ENCODE data around the gene ARMC6. TPM values are rescaled to one million over a fixed set of nuclear protein-coding genes. Genes with fewer than 3 reads are reported as not detected.

The ARMC6 gene
- total RNA-seq, 1 experiment from 2014 or later = 66.5 TPM

DNA sequence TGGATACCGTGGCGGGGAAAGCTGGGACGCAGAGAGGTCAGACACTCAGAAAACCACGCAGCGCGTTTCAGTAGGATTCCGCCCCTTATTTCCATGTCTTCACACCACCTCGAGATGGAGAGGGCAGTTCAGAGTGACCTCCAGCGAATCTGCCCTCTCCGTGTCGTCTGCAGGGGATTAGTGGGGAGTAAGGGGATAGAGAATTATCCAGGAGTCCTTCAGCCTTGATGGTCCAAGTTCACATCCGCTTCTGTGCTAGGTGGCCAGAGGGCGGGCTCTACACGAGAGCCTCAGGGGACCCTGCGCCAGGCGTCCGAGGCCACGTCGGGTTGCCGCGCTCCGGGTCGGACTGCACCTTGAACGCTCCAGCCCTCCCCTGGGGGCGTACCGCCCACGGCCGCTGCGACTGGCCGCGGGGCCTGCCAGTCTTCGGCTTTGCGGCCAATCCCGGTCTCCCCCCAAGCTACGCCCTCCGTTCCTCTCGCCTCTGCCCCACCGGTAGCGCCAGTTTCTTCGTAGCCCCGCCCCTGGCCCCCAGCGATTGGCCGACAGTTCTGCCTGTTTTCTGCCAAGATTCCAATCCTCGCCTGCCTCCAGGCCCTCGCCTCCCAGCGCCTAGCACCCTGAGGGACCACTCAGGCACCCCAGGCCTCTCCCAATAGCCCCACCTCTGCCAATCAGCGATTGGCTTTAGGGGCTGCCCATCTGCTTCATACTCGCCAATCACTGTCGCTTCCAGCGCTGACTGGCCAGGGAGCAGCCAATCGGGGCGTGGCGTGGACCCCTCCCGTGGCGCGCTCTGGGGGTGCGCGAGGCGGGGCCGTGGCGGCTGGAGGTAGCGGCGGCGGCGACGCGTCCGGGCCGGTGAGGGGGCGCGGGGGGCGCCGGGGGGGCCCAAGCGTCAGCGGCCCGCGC lies 30.0 kb downstream of the ARMC6 start, which contains the start of gene SLC25A42:
Gene SLC25A42, plus strand, starts transcription at position 812 of the 915 bp plus-strand sequence. CDS start 32,131 bp downstream, outside the sequence.
- H2AFZ ChIP-seq (ENCODE audit: low read length) = no peak within 1 kb of the TSS
- no peak within 1 kb of the TSS for H2BK20ac ChIP-seq (ENCODE audit: low read depth, low read length, poor library complexity, severe bottlenecking)
- H3K36me3 Mint-ChIP-seq (ENCODE audit: insufficient read depth in 1 of 3, low read depth in 3 of 3) = peaks cover 8 to 23% (median 8%) of the 10 kb centered on the region in 3 experiments; a peak in 6 of 7 replicates
- H3T11ph ChIP-seq (ENCODE audit: low read length) = no peak within 1 kb of the TSS
- peak; percentile 100 for DNase-seq
- H3K14ac ChIP-seq (ENCODE audit: insufficient read depth, low read length) = peak within 1 kb of the TSS; percentile 13; the same call in 1 of the 2 replicates
- no peaks in the 10 kb centered on the region for H3K9me3 ChIP-seq (ENCODE audit: control insufficient read depth, low read depth, low read length)
- no peaks in the 10 kb centered on the region; a peak in 1 of 5 replicates for H3K9me3 Mint-ChIP-seq
- H3K18ac ChIP-seq (ENCODE audit: insufficient read length, low read depth, low read length) = peak within 1 kb of the TSS; percentile 1
- H2BK120ac ChIP-seq (ENCODE audit: low read depth, low read length, poor library complexity, severe bottlenecking) = no peak within 1 kb of the TSS
- H3K27me3 Mint-ChIP-seq (ENCODE audit: low read depth) = peaks cover 44% of the 10 kb centered on the region
- peaks cover 4% of the 10 kb centered on the region for H3K23me2 ChIP-seq (ENCODE audit: insufficient read length, low read depth, low read length, poor library complexity, severe bottlenecking)
- peaks cover 3% of the 10 kb centered on the region; the same call in 1 of the 2 replicates for H3K4me1 ChIP-seq (ENCODE audit: insufficient read depth, low read length)
- peak within 1 kb of the TSS; percentile 15 for H3K9ac ChIP-seq (ENCODE audit: extremely low read depth, insufficient read length, low read length)
- H3K23ac ChIP-seq (ENCODE audit: insufficient read length, low read depth, low read length) = no peak within 1 kb of the TSS
- H3K27ac Mint-ChIP-seq = peak within 1 kb of the TSS; percentile 44 to 82 (median 59); a peak in 3 of 7 replicates
- no peak within 1 kb of the TSS for H2BK5ac ChIP-seq (ENCODE audit: insufficient read length, low read length)
- no peak within 1 kb of the TSS for H4K8ac ChIP-seq (replicated peaks; ENCODE audit: insufficient read length, low read depth, low read length)
- no peak within 1 kb of the TSS for H2BK15ac ChIP-seq (ENCODE audit: low read depth, low read length)
- peaks cover 11% of the 10 kb centered on the region; the same call in 1 of the 2 replicates for H3K27me3 ChIP-seq (ENCODE audit: insufficient read depth, low read length)
- no peaks in the 10 kb centered on the region for H3K79me1 ChIP-seq (ENCODE audit: insufficient read depth, low read depth, low read length, poor library complexity, severe bottlenecking)
- no peak within 1 kb of the TSS for H2BK12ac ChIP-seq (ENCODE audit: insufficient read length, low read depth, low read length)
- H4K91ac ChIP-seq (ENCODE audit: insufficient read length, low read depth, low read length) = no peak within 1 kb of the TSS
- H3K4me2 ChIP-seq (ENCODE audit: insufficient read depth, insufficient read length, low read length) = peak within 1 kb of the TSS; percentile 51
- no CpG with 5 or more reads among the region's 77 CpGs for WGBS (ENCODE audit: extremely low coverage, insufficient read length, low lambda C conversion rate)
- H3K4me1 Mint-ChIP-seq = peaks cover 20 to 21% of the 10 kb centered on the region in 2 experiments
- H3K56ac ChIP-seq (ENCODE audit: insufficient read length, low read depth, low read length) = no peak within 1 kb of the TSS
- H3K79me2 ChIP-seq (ENCODE audit: insufficient read depth, low read length) = no peaks in the 10 kb centered on the region
- no peak within 1 kb of the TSS for H3K4ac ChIP-seq (ENCODE audit: low read depth, low read length)
- H3K4me3 Mint-ChIP-seq = peak within 1 kb of the TSS; percentile 62 to 84
- H4K5ac ChIP-seq (ENCODE audit: insufficient read length, low read depth, low read length) = no peak within 1 kb of the TSS
- TF ChIP-seq, protein P1, sequence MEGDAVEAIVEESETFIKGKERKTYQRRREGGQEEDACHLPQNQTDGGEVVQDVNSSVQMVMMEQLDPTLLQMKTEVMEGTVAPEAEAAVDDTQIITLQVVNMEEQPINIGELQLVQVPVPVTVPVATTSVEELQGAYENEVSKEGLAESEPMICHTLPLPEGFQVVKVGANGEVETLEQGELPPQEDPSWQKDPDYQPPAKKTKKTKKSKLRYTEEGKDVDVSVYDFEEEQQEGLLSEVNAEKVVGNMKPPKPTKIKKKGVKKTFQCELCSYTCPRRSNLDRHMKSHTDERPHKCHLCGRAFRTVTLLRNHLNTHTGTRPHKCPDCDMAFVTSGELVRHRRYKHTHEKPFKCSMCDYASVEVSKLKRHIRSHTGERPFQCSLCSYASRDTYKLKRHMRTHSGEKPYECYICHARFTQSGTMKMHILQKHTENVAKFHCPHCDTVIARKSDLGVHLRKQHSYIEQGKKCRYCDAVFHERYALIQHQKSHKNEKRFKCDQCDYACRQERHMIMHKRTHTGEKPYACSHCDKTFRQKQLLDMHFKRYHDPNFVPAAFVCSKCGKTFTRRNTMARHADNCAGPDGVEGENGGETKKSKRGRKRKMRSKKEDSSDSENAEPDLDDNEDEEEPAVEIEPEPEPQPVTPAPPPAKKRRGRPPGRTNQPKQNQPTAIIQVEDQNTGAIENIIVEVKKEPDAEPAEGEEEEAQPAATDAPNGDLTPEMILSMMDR (conservative IDR thresholded peaks at IDR 0.05) = no peak
- H4K20me1 ChIP-seq (ENCODE audit: control insufficient read depth, insufficient read depth, insufficient read length) = no peaks in the 10 kb centered on the region
- H3K27ac ChIP-seq (ENCODE audit: insufficient read length, low read depth, low read length) = no peak within 1 kb of the TSS
- H2AK5ac ChIP-seq (ENCODE audit: insufficient read length, low read length) = no peak within 1 kb of the TSS
